Measurements from ENCODE around the gene ERBIN.
"Not testable (repeated sequence)": the region's sequence is repeated elsewhere in the genome, so short reads cannot be mapped to it uniquely, and the experiment has no call there.

Gene ERBIN

GRCh38 chr5:65926276-65926783, at the start of gene ERBIN:
Gene ERBIN, plus strand, starts transcription at chr5:65926575. Its CDS starts 66,144 bp downstream, at chr5:65992719.
- no peak for DNase-seq

GRCh38 chr5:65876970-65877369, 49.4 kb upstream of the ERBIN start:
- no peak for DNase-seq

- DNase-seq: not testable (repeated sequence)
Observed at GRCh38 chr5:65879668-65880256, 46.6 kb upstream of the ERBIN start.

- no peak for DNase-seq
Observed at GRCh38 chr5:65880496-65881072, 45.8 kb upstream of the ERBIN start.

- no peak for DNase-seq
Observed at GRCh38 chr5:65882278-65882677, 44.1 kb upstream of the ERBIN start.

GRCh38 chr5:65883461-65883860, 42.9 kb upstream of the ERBIN start:
- no peak for DNase-seq

- DNase-seq: no peak
Observed at GRCh38 chr5:65886387-65886786, 40.0 kb upstream of the ERBIN start.

- DNase-seq: not testable (repeated sequence)
Observed at GRCh38 chr5:65892024-65892423, 34.4 kb upstream of the ERBIN start.

- DNase-seq: no peak
Observed at GRCh38 chr5:65892801-65893200, 33.6 kb upstream of the ERBIN start.

GRCh38 chr5:65893749-65894430, 32.5 kb upstream of the ERBIN start:
- DNase-seq: no peak

GRCh38 chr5:65895891-65896290, 30.5 kb upstream of the ERBIN start:
- DNase-seq: no peak

- no peak for DNase-seq
Observed at GRCh38 chr5:65900746-65901145, 25.6 kb upstream of the ERBIN start.

GRCh38 chr5:65902104-65902503, 24.3 kb upstream of the ERBIN start:
- DNase-seq: no peak

- no peak for DNase-seq
Observed at GRCh38 chr5:65903581-65903980, 22.8 kb upstream of the ERBIN start.

- DNase-seq: no peak
Observed at GRCh38 chr5:65906256-65906655, 20.1 kb upstream of the ERBIN start.

GRCh38 chr5:65907135-65907534, 19.2 kb upstream of the ERBIN start:
- no peak for DNase-seq

GRCh38 chr5:65910711-65911110, 15.7 kb upstream of the ERBIN start:
- no peak for DNase-seq

- no peak for DNase-seq
Observed at GRCh38 chr5:65912311-65912710, 14.1 kb upstream of the ERBIN start.

- no peak for DNase-seq
Observed at GRCh38 chr5:65913519-65913918, 12.9 kb upstream of the ERBIN start.

- no peak for DNase-seq
Observed at GRCh38 chr5:65914641-65915196, 11.7 kb upstream of the ERBIN start.

- not testable (repeated sequence) for DNase-seq
Observed at GRCh38 chr5:65915661-65916060, 10.7 kb upstream of the ERBIN start.

GRCh38 chr5:65916066-65916465, 10.3 kb upstream of the ERBIN start:
- no peak for DNase-seq

GRCh38 chr5:65916636-65917035, 9.7 kb upstream of the ERBIN start:
- DNase-seq: no peak

- no peak for DNase-seq
Observed at GRCh38 chr5:65919773-65920172, 6.6 kb upstream of the ERBIN start.
